ENCODE data around the gene LARP6. TPM values are rescaled to one million over a fixed set of nuclear protein-coding genes. Genes with fewer than 3 reads are reported as not detected.

The LARP6 gene
- total RNA-seq: not detected

GRCh38 chr15:70853973-70854665, at the start of gene LARP6:
LARP6 (minus strand) TSS chr15:70854157; CDS start chr15:70854088, 69 bp downstream.

GRCh38 chr15:70892002-70892911, 38.3 kb upstream of the LARP6 start, which contains the start of the genes LRRC49 and THAP10:
LRRC49 (plus strand) TSS chr15:70892826; CDS start chr15:70892895, 69 bp downstream.
THAP10 (minus strand) TSS chr15:70892433; CDS start chr15:70892272, 161 bp downstream.

Other genes with a start within 250 kb of the LARP6 start
- gene UACA, start 90.6 kb downstream of the LARP6 start, total RNA-seq: 1 to 10 TPM in 1 of 2 experiments, under 1 TPM in 1; 0.91 to 1.0 TPM
- not detected for gene THAP10, start 38.3 kb upstream of the LARP6 start, total RNA-seq
- not detected for gene LRRC49, start 38.7 kb upstream of the LARP6 start, total RNA-seq